CD8-positive, alpha-beta memory T cell (primary cell): ENCODE data around the gene WNK3. TPM values are rescaled to one million over a fixed set of nuclear protein-coding genes. Genes with fewer than 3 reads are reported as not detected.
"Not testable (repeated sequence)": the region's sequence is repeated elsewhere in the genome, so short reads cannot be mapped to it uniquely, and the experiment has no call there.

Source experiments
- CTCF ChIA-PET: fragments of 350-600 bp; sonication (Branson Sonifier 250); formaldehyde crosslinking; loops from one replicate; lab custom pipeline; 2021; ENCODE audit warnings: antibody characterized with exemption; lab: Charles Lee
- POLR2A ChIA-PET: fragments of 350-600 bp; sonication (Branson Sonifier 250); formaldehyde crosslinking; loops from one replicate; lab custom pipeline; 2021; ENCODE audit warnings: antibody characterized with exemption; lab: Charles Lee
- DNase-seq, 5 donors: peaks; one replicate each; pipeline versions ENCODE4 v3.0.0 to v3.0.0-alpha.2; 2020 to 2022; ENCODE audit warnings: mixed read lengths in 1 of 5
- H3K27ac ChIP-seq: one replicate; pipeline ENCODE4 v1.7.0; 2013; ENCODE audit warnings: low read depth, mild to moderate bottlenecking, low read length, moderate library complexity
- H3K27me3 ChIP-seq: 2 replicates; pipeline ENCODE4 v1.7.0; 2013; ENCODE audit warnings: low read length, mild to moderate bottlenecking; ENCODE audit not compliant: insufficient read depth, poor library complexity, severe bottlenecking
- H3K36me3 ChIP-seq: 2 replicates; pipeline ENCODE4 v1.7.0; 2013; ENCODE audit warnings: mild to moderate bottlenecking, low read length, moderate library complexity; ENCODE audit not compliant: insufficient read depth
- H3K4me1 ChIP-seq: 2 replicates; pipeline ENCODE4 v1.7.0; 2013; ENCODE audit warnings: mild to moderate bottlenecking, low read length, moderate library complexity; ENCODE audit not compliant: insufficient read depth
- H3K4me3 ChIP-seq: 2 replicates; pipeline ENCODE4 v1.7.0; 2013; ENCODE audit warnings: mild to moderate bottlenecking, low read length
- H3K9me3 ChIP-seq: 2 replicates; pipeline ENCODE4 v1.7.0; 2013; ENCODE audit warnings: mild to moderate bottlenecking, low read length
- H3K27ac Mint-ChIP-seq, 8 donors: one replicate each; pipeline ENCODE4 v1.8.0; 2020 to 2021; ENCODE audit warnings: mixed read lengths in 8 of 8, mild to moderate bottlenecking in 6 of 8, inconsistent platforms in 3 of 8, moderate library complexity in 3 of 8
- H3K27me3 Mint-ChIP-seq, 2 donors: one replicate each; pipeline ENCODE4 v1.8.0; 2020 to 2021; ENCODE audit warnings: mixed read lengths in 2 of 2, mild to moderate bottlenecking in 1 of 2, moderate library complexity in 1 of 2
- H3K36me3 Mint-ChIP-seq, 3 donors: one replicate each; pipeline ENCODE4 v1.8.0; 2020 to 2021; ENCODE audit warnings: mixed read lengths in 3 of 3, inconsistent platforms in 1 of 3, mild to moderate bottlenecking in 1 of 3
- H3K4me1 Mint-ChIP-seq, 3 donors: one replicate each; pipeline ENCODE4 v1.8.0; 2020 to 2021; ENCODE audit warnings: mixed read lengths in 3 of 3, inconsistent platforms in 1 of 3, mild to moderate bottlenecking in 1 of 3
- H3K4me3 Mint-ChIP-seq, 7 donors: one replicate each; pipeline ENCODE4 v1.8.0; 2020 to 2021; ENCODE audit warnings: mixed read lengths in 7 of 7, mild to moderate bottlenecking in 6 of 7, moderate library complexity in 4 of 7, inconsistent platforms in 2 of 7
- H3K9me3 Mint-ChIP-seq, 5 donors: one replicate each; pipeline ENCODE4 v1.8.0; 2020 to 2022; ENCODE audit warnings: mixed read lengths in 5 of 5, mild to moderate bottlenecking in 3 of 5, moderate library complexity in 2 of 5, inconsistent platforms in 1 of 5
- polyA plus RNA-seq: library from polyadenylated mRNA; unstranded; fragments of 300-500 nt; fragmentation: Illumina TruSeq; gene quantifications from one replicate; pipeline ENCODE4 v1.2.3, GENCODE V29; 2021
- total RNA-seq, 2 experiments: library from RNA; stranded (reverse); gene quantifications; one replicate each; pipeline ENCODE4 v1.2.3, GENCODE V29; 2021

Gene WNK3
- total and polyA plus RNA-seq, 3 experiments from 2014 or later: 0.13 TPM

DNA sequence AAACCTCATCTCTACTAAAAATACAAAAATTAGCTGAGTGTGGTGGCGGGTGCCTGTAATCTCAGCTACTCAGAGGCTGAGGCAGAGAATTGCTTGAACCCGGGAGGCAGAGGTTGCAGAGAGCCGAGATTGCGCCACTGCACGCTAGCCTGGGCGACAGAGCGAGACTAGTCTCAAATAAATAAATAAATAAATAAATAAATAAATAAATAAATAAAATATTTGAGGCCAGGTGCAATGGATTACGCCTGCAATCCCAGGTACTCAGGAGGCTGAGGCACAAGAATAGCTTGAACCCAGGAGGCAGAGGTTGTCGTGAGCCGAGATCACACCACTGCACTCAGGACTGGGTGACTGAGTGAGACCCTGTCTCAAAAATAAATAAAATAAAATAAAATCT, 20.5 kb downstream of the WNK3 start:
- H3K27ac Mint-ChIP-seq, H3K27me3 Mint-ChIP-seq, POLR2A ChIA-PET, H3K36me3 Mint-ChIP-seq, H3K36me3 ChIP-seq, CTCF ChIA-PET, H3K4me3 Mint-ChIP-seq, H3K4me1 Mint-ChIP-seq, H3K4me3 ChIP-seq, DNase-seq, H3K27me3 ChIP-seq, H3K4me1 ChIP-seq, H3K9me3 Mint-ChIP-seq, H3K27ac ChIP-seq, H3K9me3 ChIP-seq: not testable (repeated sequence)

DNA sequence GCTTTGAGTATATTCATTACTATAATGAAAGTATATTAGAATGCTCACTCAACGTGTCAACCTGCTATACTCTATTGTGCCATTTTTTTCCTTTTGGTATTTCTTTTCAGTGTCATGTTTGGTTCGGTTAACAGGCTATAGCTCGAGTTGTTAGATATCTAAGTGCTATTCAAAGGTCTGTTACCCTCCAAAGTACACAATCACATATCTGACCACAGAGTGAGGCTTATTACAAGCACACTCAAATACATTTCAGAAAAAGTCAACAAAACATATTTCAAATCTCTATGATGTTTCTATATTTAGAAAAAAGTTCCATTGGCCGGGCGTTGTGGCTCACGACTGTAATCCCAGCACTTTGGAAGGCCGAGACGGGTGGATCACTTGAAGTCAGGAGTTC, 32.8 kb downstream of the WNK3 start:
- CTCF ChIA-PET: interaction anchor here (0.7 kb wide), 1 partner anchor 360 kb away, joined by 3 read pairs; no protein-coding TSS in a partner anchor
- no peak overlapping the region for H3K4me3 ChIP-seq
- H3K27me3 Mint-ChIP-seq: peaks cover 4 to 10% of the 10 kb centered on the region in 2 donors
- DNase-seq: no peak
- H3K27ac ChIP-seq: no peak overlapping the region
- no peaks in the 10 kb centered on the region for H3K4me1 Mint-ChIP-seq
- H3K4me3 Mint-ChIP-seq: no peak overlapping the region
- POLR2A ChIA-PET: no interaction called here
- no peaks in the 10 kb centered on the region for H3K9me3 ChIP-seq
- H3K36me3 ChIP-seq: no peaks in the 10 kb centered on the region
- H3K9me3 Mint-ChIP-seq: no peaks in the 10 kb centered on the region
- H3K36me3 Mint-ChIP-seq: no peaks in the 10 kb centered on the region
- no peaks in the 10 kb centered on the region for H3K27me3 ChIP-seq
- H3K27ac Mint-ChIP-seq: no peak overlapping the region
- H3K4me1 ChIP-seq: no peaks in the 10 kb centered on the region

- ChIA-PET POLR2A (no interaction called here), CTCF (no interaction called here)
- H3K4me1 Mint-ChIP-seq: no peaks in the 10 kb centered on the region
These were observed 37.8 kb downstream of the WNK3 start for GRCh38 chrX:54320067-54320466.

GRCh38 chrX:54306379-54306778, 51.5 kb downstream of the WNK3 start:
- no peaks in the 10 kb centered on the region for H3K36me3 ChIP-seq
- no peaks in the 10 kb centered on the region for H3K4me1 ChIP-seq
- Mint-ChIP-seq H3K4me3 (no peak overlapping the region), H3K27me3 (peaks cover 0 to 5% of the 10 kb centered on the region in 2 donors), H3K36me3 (no peaks in the 10 kb centered on the region), H3K9me3 (no peaks in the 10 kb centered on the region), H3K4me1 (no peaks in the 10 kb centered on the region), H3K27ac (no peak overlapping the region)
- no peak overlapping the region for H3K4me3 ChIP-seq
- POLR2A ChIA-PET: no interaction called here
- DNase-seq: no peak
- H3K27ac ChIP-seq: no peak overlapping the region
- CTCF ChIA-PET: no interaction called here
- H3K9me3 ChIP-seq: no peaks in the 10 kb centered on the region
- no peaks in the 10 kb centered on the region for H3K27me3 ChIP-seq

More at GRCh38 chrX:54320067-54320466, 37.8 kb downstream of the WNK3 start:
- H3K27ac ChIP-seq: no peak overlapping the region
- H3K9me3 ChIP-seq: no peaks in the 10 kb centered on the region
- no peak overlapping the region for H3K4me3 Mint-ChIP-seq
- peaks cover 4% of the 10 kb centered on the region in 2 donors for H3K27me3 Mint-ChIP-seq
- H3K27me3 ChIP-seq: no peaks in the 10 kb centered on the region
- no peaks in the 10 kb centered on the region for H3K9me3 Mint-ChIP-seq
- H3K27ac Mint-ChIP-seq: no peak overlapping the region
- H3K36me3 ChIP-seq: no peaks in the 10 kb centered on the region
- no peaks in the 10 kb centered on the region for H3K36me3 Mint-ChIP-seq
- no peak for DNase-seq
- H3K4me1 ChIP-seq: no peaks in the 10 kb centered on the region
- no peak overlapping the region for H3K4me3 ChIP-seq

GRCh38 chrX:54301516-54301915, 56.3 kb downstream of the WNK3 start:
- Mint-ChIP-seq H3K36me3 (no peaks in the 10 kb centered on the region), H3K27ac (no peak overlapping the region), H3K4me3 (no peak overlapping the region), H3K9me3 (no peaks in the 10 kb centered on the region), H3K27me3 (peaks cover 0 to 13% of the 10 kb centered on the region in 2 donors), H3K4me1 (no peaks in the 10 kb centered on the region)
- ChIA-PET CTCF (no interaction called here), POLR2A (no interaction called here)
- Histone ChIP-seq H3K4me3 (no peak overlapping the region), H3K36me3 (no peaks in the 10 kb centered on the region), H3K27ac (no peak overlapping the region), H3K4me1 (no peaks in the 10 kb centered on the region), H3K27me3 (no peaks in the 10 kb centered on the region), H3K9me3 (no peaks in the 10 kb centered on the region)
- no peak for DNase-seq

GRCh38 chrX:54294306-54294705, 63.5 kb downstream of the WNK3 start:
- Histone ChIP-seq H3K4me3 (no peak overlapping the region), H3K36me3 (no peaks in the 10 kb centered on the region), H3K27me3 (no peaks in the 10 kb centered on the region), H3K9me3 (no peaks in the 10 kb centered on the region), H3K4me1 (no peaks in the 10 kb centered on the region), H3K27ac (no peak overlapping the region)
- Mint-ChIP-seq H3K36me3 (no peaks in the 10 kb centered on the region), H3K27ac (no peak overlapping the region), H3K4me1 (no peaks in the 10 kb centered on the region), H3K27me3 (peaks cover 7 to 11% of the 10 kb centered on the region in 2 donors), H3K9me3 (no peaks in the 10 kb centered on the region), H3K4me3 (no peak overlapping the region)
- ChIA-PET POLR2A (no interaction called here), CTCF (no interaction called here)
- no peak for DNase-seq

- H3K27ac ChIP-seq: no peak overlapping the region
- no peaks in the 10 kb centered on the region for H3K27me3 ChIP-seq
- Mint-ChIP-seq H3K9me3 (no peaks in the 10 kb centered on the region), H3K36me3 (no peaks in the 10 kb centered on the region), H3K4me3 (no peak overlapping the region), H3K27me3 (peaks cover 7 to 16% of the 10 kb centered on the region in 2 donors), H3K27ac (no peak overlapping the region), H3K4me1 (no peaks in the 10 kb centered on the region)
- H3K9me3 ChIP-seq: no peaks in the 10 kb centered on the region
- DNase-seq: no peak
- H3K36me3 ChIP-seq: no peaks in the 10 kb centered on the region
- ChIA-PET POLR2A (no interaction called here), CTCF (no interaction called here)
- H3K4me3 ChIP-seq: no peak overlapping the region
- H3K4me1 ChIP-seq: no peaks in the 10 kb centered on the region
These were observed 65.1 kb downstream of the WNK3 start for GRCh38 chrX:54292755-54293154.

GRCh38 chrX:54291758-54292157, 66.1 kb downstream of the WNK3 start:
- Histone ChIP-seq H3K36me3 (no peaks in the 10 kb centered on the region), H3K27ac (no peak overlapping the region), H3K4me3 (no peak overlapping the region), H3K4me1 (no peaks in the 10 kb centered on the region), H3K27me3 (no peaks in the 10 kb centered on the region), H3K9me3 (no peaks in the 10 kb centered on the region)
- ChIA-PET CTCF (no interaction called here), POLR2A (no interaction called here)
- Mint-ChIP-seq H3K4me1 (no peaks in the 10 kb centered on the region), H3K4me3 (no peak overlapping the region), H3K36me3 (no peaks in the 10 kb centered on the region), H3K9me3 (no peaks in the 10 kb centered on the region), H3K27ac (no peak overlapping the region), H3K27me3 (peaks cover 1 to 16% of the 10 kb centered on the region in 2 donors)
- DNase-seq: no peak

GRCh38 chrX:54288968-54289367, 68.9 kb downstream of the WNK3 start:
- POLR2A ChIA-PET: no interaction called here
- no peaks in the 10 kb centered on the region for H3K4me1 ChIP-seq

More at GRCh38 chrX:54288968-54289367, 68.9 kb downstream of the WNK3 start:
- Mint-ChIP-seq H3K9me3 (no peaks in the 10 kb centered on the region), H3K4me1 (no peaks in the 10 kb centered on the region), H3K27ac (no peak overlapping the region), H3K4me3 (no peak overlapping the region), H3K27me3 (peaks cover 1 to 13% of the 10 kb centered on the region in 2 donors), H3K36me3 (no peaks in the 10 kb centered on the region)
- H3K27me3 ChIP-seq: no peaks in the 10 kb centered on the region
- no peak overlapping the region for H3K4me3 ChIP-seq
- H3K36me3 ChIP-seq: no peaks in the 10 kb centered on the region
- CTCF ChIA-PET: no interaction called here
- no peaks in the 10 kb centered on the region for H3K9me3 ChIP-seq
- no peak for DNase-seq
- H3K27ac ChIP-seq: no peak overlapping the region
